ENCODE measurements around the gene BRIX1. TPM values are rescaled to one million over a fixed set of nuclear protein-coding genes. Genes with fewer than 3 reads are reported as not detected.

BRIX1 gene
- total RNA-seq, 1 experiment from 2014 or later = 77.0 TPM

GRCh38 chr5:34889394-34889793 is 26.1 kb upstream of the BRIX1 start:
- H3K79me2 ChIP-seq (ENCODE audit: insufficient read depth, low read length) = no peaks in the 10 kb centered on the region
- no peak overlapping the region for H2AFZ ChIP-seq (ENCODE audit: low read length)
- no peaks in the 10 kb centered on the region for H3K4me1 ChIP-seq (ENCODE audit: insufficient read depth, low read length)
- no peak for TF ChIP-seq CTCF (conservative IDR thresholded peaks at IDR 0.05)
- H3K23me2 ChIP-seq (ENCODE audit: insufficient read length, low read depth, low read length, poor library complexity, severe bottlenecking) = no peaks in the 10 kb centered on the region
- no peak overlapping the region for H3K4ac ChIP-seq (ENCODE audit: low read depth, low read length)
- no peak overlapping the region for H2BK20ac ChIP-seq (ENCODE audit: low read depth, low read length, poor library complexity, severe bottlenecking)
- no peak overlapping the region for H3K18ac ChIP-seq (ENCODE audit: insufficient read length, low read depth, low read length)
- H2BK15ac ChIP-seq (ENCODE audit: low read depth, low read length) = no peak overlapping the region
- H3K36me3 Mint-ChIP-seq (ENCODE audit: insufficient read depth in 1 of 3, low read depth in 3 of 3) = no peaks in the 10 kb centered on the region
- H3K23ac ChIP-seq (ENCODE audit: insufficient read length, low read depth, low read length) = no peak overlapping the region
- no peak overlapping the region for H4K91ac ChIP-seq (ENCODE audit: insufficient read length, low read depth, low read length)
- H3K9me3 ChIP-seq (ENCODE audit: control insufficient read depth, low read depth, low read length) = no peaks in the 10 kb centered on the region
- DNase-seq = no peak
- H3K9ac ChIP-seq (ENCODE audit: extremely low read depth, insufficient read length, low read length) = no peak overlapping the region
- H4K8ac ChIP-seq (replicated peaks; ENCODE audit: insufficient read length, low read depth, low read length) = no peak overlapping the region
- H3K4me1 Mint-ChIP-seq = peaks cover 0 to 2% of the 10 kb centered on the region in 2 experiments; a peak in 2 of 4 replicates
- no CpG with 5 or more reads among the region's 1 CpG for WGBS (ENCODE audit: extremely low coverage, insufficient read length, low lambda C conversion rate)
- no peak overlapping the region for H3K27ac Mint-ChIP-seq
- no peak overlapping the region for H3K27ac ChIP-seq (ENCODE audit: insufficient read length, low read depth, low read length)
- H3K27me3 Mint-ChIP-seq (ENCODE audit: low read depth) = no peaks in the 10 kb centered on the region; the same call in 1 of the 2 replicates
- H3T11ph ChIP-seq (ENCODE audit: low read length) = no peak overlapping the region
- H2BK5ac ChIP-seq (ENCODE audit: insufficient read length, low read length) = no peak overlapping the region
- no peak overlapping the region for H4K5ac ChIP-seq (ENCODE audit: insufficient read length, low read depth, low read length)
- H4K20me1 ChIP-seq (ENCODE audit: control insufficient read depth, insufficient read depth, insufficient read length) = no peaks in the 10 kb centered on the region
- no peak overlapping the region for H2BK12ac ChIP-seq (ENCODE audit: insufficient read length, low read depth, low read length)
- H3K27me3 ChIP-seq (ENCODE audit: insufficient read depth, low read length) = no peaks in the 10 kb centered on the region
- no peak overlapping the region for H2AK5ac ChIP-seq (ENCODE audit: insufficient read length, low read length)
- no peak overlapping the region for H3K4me3 Mint-ChIP-seq
- H2BK120ac ChIP-seq (ENCODE audit: low read depth, low read length, poor library complexity, severe bottlenecking) = no peak overlapping the region
- no peaks in the 10 kb centered on the region for H3K79me1 ChIP-seq (ENCODE audit: insufficient read depth, low read depth, low read length, poor library complexity, severe bottlenecking)
- no peaks in the 10 kb centered on the region for H3K9me3 Mint-ChIP-seq
- H3K56ac ChIP-seq (ENCODE audit: insufficient read length, low read depth, low read length) = no peak overlapping the region
- no peak overlapping the region for H3K14ac ChIP-seq (ENCODE audit: insufficient read depth, low read length)
- H3K4me2 ChIP-seq (ENCODE audit: insufficient read depth, insufficient read length, low read length) = no peak overlapping the region
